Thyroid gland (tissue), 4 donors: ENCODE measurements around the gene PRM1.

ENCODE experiments used
- POLR2A ChIP-seq, 2 donors: fragments of 450-650 bp; IDR thresholded peaks; one replicate each; pipeline ENCODE4 v1.6.1; 2017; ENCODE audit warnings: antibody characterized with exemption in 2 of 2, mild to moderate bottlenecking in 2 of 2, moderate library complexity in 1 of 2
- TF ChIP-seq, protein P1 (sequence below), 6 experiments: fragments of 200-600 bp in 3 of 6; fragments of 450-650 bp in 3 of 6; sonication (generic) in 3 of 6; IDR thresholded peaks; one replicate each; pipeline ENCODE4 v1.5.1; 2016 to 2019; ENCODE audit warnings: antibody characterized with exemption in 6 of 6, mild to moderate bottlenecking in 2 of 6, inconsistent platforms in 1 of 6, moderate library complexity in 1 of 6

- TF ChIP-seq, protein P1, sequence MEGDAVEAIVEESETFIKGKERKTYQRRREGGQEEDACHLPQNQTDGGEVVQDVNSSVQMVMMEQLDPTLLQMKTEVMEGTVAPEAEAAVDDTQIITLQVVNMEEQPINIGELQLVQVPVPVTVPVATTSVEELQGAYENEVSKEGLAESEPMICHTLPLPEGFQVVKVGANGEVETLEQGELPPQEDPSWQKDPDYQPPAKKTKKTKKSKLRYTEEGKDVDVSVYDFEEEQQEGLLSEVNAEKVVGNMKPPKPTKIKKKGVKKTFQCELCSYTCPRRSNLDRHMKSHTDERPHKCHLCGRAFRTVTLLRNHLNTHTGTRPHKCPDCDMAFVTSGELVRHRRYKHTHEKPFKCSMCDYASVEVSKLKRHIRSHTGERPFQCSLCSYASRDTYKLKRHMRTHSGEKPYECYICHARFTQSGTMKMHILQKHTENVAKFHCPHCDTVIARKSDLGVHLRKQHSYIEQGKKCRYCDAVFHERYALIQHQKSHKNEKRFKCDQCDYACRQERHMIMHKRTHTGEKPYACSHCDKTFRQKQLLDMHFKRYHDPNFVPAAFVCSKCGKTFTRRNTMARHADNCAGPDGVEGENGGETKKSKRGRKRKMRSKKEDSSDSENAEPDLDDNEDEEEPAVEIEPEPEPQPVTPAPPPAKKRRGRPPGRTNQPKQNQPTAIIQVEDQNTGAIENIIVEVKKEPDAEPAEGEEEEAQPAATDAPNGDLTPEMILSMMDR (IDR thresholded peaks at IDR 0.05) = no peak
- no peak for TF ChIP-seq POLR2A (IDR thresholded peaks at IDR 0.05)
These were observed 35.3 kb upstream of the PRM1 start for GRCh38 chr16:11316331-11317015.
